Measurements from ENCODE around the gene ARHGEF6.

GRCh38 chrX:136778020-136778419 lies 2.7 kb downstream of the ARHGEF6 start:
- TF ChIP-seq TAF1 (IDR thresholded peaks at IDR 0.05; ENCODE audit: borderline replicate concordance, insufficient read depth, low read length) (no peak), FOXP2 (optimal IDR thresholded peaks at IDR 0.05; ENCODE audit: borderline replicate concordance, extremely low read depth, extremely low read length, insufficient read depth) (no peak), POLR2AphosphoS5 (IDR thresholded peaks at IDR 0.05; ENCODE audit: low read depth, low read length) (no peak)
